T-helper 1 cell treated with Interleukin-12 subunit alpha and Interleukin-12 subunit beta and Interleukin-4 antibody, amounts not matched to agents 30 ng/mL and 1 ng/mL, for 36 hours (primary cell): ENCODE results near the gene SRSF1. TPM values are rescaled to one million over a fixed set of nuclear protein-coding genes. Genes with fewer than 3 reads are reported as not detected.
"Not testable (repeated sequence)": the region's sequence is repeated elsewhere in the genome, so short reads cannot be mapped to it uniquely, and the experiment has no call there.

Experiments
- intact Hi-C: fragments of 100-400 bp; cut with micrococcal nuclease; formaldehyde crosslinking; loops from one replicate; pipeline ENCODE4 v1.15.1; 2024
- total RNA-seq: library from RNA; stranded (reverse); gene quantifications from 2 replicates; pipeline ENCODE4 v1.2.3, GENCODE V29; 2022

SRSF1 gene
- total RNA-seq, 1 donor from 2014 or later = 357 TPM

DNA sequence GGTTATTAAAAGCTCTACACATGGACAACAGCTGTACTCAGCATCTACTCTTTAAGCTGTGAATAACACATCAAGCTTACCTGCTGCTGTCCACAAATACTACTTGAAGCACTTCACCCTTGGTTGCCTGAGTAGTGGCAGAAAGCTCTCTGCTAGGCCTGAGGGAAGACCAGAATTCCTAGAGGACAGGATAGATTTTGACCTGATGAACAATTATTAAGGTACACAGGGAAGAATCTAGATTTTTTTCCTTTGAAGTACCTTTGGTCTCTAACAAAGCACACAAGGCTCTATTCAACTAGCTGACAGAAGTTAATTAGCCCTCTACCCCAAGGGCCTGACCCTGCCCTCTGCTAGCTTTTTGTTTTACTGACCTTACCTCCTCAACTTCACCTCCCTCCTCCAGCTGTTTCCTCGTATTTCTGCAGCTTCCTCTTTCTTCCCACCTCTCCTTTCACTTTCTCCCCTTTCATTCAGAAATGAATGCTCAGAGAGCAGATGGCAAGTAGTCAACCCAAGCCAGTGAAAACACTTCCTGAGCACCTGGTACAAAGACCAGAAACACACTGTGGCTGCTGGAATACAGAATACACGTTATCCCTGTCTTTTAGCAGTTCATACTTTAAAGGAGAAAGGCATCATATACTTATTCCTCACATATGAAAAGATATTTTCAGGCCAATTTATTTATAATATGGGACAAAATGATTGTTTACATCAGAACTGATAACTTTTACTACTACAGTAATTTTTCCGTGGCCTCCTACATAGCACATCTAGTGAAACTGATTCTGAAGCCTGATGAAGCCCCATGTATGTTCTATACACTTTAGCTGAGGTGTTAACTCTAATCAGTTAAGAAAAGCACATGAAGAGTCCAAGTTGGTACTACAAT is 13.3 kb downstream of the SRSF1 start:
- intact Hi-C loops = loop anchor here (2.0 kb wide), 1 partner anchor 863 kb away; no protein-coding TSS in a partner anchor

DNA sequence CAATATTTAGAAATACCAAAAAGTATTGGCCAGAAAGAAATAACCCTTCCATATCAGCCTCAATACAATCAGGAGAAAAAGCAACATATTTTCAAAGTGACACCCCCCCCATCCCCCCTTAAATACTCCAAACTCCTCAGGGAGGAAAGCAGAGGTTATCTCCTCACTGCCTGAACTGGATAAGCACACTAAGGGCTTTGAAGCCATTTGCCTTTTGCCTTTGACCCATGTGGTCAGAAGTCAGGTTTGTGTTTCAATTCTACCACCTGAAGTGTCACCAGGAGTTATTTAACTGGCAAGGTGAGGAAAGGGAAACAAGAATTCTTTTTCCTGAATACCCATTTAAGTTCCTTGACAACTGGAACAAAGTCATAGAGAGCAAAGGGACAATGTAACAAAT is 15.5 kb downstream of the SRSF1 start:
- intact Hi-C loops = no loop called here

DNA sequence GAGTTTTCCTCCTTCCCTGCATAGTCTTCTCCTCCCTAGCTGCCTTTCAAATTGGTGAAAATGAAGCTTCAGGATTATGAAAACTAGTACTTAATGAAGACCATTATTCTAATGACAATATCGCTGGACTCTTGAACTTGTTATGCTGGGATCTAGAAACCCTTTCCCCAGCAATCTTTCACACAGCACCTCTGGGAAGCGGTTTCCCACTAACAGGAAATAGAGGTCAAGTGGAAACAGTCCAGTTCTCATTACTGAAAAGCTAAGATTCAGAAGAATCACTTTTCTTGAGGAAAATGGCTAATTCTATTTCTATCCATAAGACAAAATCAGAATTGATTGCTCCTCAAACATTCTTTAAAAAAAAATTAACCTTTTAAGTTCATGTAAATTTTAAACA is 17.0 kb downstream of the SRSF1 start:
- intact Hi-C loops = no loop called here

DNA sequence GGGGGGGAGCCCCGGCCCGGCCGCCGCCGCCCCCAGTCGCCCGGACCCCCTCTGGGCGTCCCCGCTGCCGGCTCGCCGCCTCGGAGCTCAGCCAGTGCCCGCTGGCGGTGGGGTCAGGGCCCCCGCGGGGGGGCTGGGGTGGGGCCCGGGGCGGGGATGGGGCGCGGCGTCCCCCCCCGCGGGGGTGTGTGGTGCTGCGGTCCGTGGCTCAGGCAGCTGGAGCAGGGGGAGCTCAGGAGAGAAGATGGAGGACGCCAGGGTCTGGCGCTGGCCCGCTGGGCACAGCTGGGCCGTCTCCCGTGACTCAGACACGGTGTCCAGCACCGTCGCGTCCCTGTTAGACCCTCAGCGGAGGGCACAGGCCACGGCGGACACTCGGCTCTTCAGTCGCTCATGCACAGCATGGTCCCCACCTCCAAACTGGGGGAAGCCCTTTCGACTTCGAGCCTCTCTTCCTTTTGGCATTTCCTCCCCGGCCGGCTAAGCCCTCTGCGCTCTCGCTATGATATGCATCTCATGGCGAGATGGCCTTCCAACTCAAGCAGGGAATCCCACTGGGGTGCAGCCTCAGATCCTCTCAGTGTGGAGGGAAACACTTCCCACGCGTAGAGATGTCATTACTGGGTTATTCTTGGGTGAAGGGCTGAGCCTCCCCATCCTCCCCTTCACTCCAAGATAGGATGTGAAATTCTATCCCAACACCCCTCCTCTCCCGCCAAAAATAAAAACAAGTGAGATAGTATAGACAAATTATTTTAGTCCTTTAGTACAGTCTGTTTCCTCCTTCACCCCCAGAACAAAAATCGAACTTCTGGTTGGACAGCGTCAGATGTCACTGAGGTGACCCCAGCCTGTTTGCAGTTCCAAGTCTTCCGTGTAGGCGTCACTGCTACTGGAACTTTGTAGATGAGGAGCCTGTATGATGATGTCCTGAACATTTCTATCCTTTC is 18.5 kb downstream of the SRSF1 start:
- intact Hi-C loops = loop anchor here (1.0 to 5.0 kb wide), 5 partner anchors 11 to 731 kb away; partner anchors contain the start of genes MSI2 and SRSF1

DNA sequence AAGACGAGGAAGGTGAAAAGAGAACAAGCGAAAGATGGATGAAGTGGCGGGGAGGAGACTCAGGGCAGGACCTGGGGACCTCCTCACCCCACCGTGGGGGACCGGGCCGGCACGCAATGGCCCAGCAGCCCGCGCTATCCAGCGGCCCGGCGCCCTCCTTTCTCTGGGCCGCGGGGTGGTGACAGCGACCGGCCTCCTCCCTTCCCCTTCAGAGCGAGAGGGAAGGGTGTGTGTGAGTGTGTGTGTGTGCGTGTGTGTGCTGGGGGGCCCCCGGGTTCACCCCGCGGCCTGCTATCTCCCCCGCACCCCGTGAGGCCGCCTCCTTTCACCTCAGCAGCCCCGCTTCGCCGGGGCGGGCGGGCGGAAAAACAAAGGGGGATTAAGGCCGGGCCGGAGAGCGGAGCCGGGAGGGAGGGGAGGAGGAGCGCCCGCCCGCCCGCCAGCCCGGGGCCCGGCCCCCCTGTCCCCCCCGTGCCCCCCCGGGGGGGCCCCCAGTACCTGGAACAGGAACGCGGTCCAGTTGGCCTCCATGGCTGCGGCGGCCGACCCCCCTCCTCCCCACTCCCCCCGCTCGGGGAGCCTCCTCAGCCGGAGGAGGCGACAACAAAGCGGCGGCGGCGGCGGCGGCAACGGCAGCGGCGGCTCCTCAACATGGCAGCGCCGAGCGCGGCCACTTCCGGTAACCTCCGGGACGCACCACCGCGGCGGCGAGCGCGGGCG is 19.3 kb downstream of the SRSF1 start, which contains the start of gene VEZF1:
Gene VEZF1 (minus strand): TSS at position 674 of the 720 bp plus-strand sequence. CDS start 143 bp downstream, at position 531.
- intact Hi-C loops = loop anchor here (1.0 to 5.0 kb wide), 7 partner anchors 12 to 730 kb away; partner anchors contain the start of genes MRPS23, MSI2 and SRSF1

DNA sequence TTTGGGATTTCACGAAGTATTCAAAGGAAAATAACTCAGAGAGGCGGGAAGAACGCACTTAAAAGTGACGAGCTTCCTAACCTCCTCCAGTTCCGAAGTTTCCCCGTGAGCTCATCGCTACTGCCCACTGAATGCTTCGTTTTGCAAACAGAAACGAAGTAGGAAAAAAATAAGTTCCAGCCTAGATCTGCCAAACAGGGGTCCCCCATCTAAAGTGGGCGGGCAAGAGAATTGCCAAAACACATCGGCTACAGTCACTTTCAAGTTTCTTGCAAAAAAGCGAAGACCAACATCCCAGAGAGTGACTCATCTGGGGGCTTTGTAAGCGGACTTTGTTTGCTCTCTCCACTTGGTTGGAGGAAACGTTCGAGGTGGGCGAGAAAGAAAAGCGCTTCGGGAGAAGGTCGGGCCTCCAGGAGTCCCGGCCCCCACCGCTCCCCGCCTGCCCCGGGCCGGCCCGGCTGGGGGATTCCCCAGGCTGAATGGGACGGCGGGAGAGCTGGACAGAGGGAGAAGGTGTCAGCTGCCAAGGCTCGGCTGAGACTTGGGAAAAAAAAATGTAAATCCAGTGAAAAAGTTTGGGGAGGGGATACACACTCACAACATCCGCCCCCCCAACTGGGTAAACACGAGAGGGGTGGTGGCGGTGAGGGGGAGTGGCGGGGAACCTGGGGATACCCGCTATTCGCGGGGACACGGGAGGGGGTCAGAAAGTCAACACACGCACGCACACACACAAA is 20.0 kb downstream of the SRSF1 start:
- intact Hi-C loops = loop anchor here (1.0 to 5.0 kb wide), 3 partner anchors 95 to 730 kb away; partner anchors contain the start of genes MRPS23 and MSI2

DNA sequence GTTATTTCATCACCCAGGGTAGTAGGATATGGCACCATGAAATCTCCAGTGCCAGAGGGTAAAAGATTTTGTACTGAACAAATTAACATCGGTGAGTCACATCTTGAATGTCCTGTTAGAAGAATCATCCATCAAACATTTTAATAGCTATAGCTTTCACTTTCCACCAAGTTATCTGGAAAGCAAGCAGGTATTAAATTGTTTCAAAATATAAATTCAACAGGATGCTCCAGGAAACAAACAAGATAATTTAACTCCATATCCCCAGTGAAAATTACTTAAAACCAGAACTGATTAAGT is 21.4 kb downstream of the SRSF1 start:
- intact Hi-C loops = loop anchor here (5.0 kb wide), 1 partner anchor 728 kb away; the partner anchor contains the start of gene MSI2

DNA sequence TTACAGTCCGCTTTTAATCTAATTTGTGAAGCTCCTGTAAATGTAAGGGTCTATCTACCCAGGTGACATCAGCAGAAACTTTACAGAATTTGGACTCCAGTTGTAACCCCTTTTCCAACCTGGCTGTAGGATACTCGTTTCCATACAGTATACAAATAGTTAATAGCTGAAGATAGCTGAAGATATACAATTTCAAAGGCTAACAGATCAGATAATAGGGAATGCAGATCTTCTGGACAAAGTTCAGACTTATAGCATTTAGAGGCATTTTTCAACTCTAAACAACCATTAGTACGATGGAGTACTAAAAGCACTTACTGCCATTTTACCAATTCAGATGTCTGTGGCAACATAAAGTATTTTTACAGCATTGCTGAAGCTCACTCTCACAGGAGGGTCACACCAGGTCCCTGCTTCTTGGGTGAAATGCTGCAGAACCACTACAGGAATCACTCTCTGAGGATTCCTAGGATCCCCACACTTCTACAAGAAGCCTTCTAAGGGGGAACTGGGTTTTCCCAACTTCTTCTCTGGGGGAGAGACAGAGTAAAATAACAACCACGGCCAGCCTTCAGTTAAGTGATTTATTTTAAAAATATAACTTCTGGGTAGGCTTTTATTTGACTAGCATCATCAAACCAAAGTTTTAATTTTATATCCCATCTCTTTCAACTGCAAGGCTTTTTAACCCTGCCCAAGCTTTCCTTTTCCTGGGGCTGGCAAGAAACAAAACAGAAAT is 21.9 kb downstream of the SRSF1 start:
- intact Hi-C loops = loop anchor here (5.0 kb wide), 1 partner anchor 728 kb away; the partner anchor contains the start of gene MSI2

DNA sequence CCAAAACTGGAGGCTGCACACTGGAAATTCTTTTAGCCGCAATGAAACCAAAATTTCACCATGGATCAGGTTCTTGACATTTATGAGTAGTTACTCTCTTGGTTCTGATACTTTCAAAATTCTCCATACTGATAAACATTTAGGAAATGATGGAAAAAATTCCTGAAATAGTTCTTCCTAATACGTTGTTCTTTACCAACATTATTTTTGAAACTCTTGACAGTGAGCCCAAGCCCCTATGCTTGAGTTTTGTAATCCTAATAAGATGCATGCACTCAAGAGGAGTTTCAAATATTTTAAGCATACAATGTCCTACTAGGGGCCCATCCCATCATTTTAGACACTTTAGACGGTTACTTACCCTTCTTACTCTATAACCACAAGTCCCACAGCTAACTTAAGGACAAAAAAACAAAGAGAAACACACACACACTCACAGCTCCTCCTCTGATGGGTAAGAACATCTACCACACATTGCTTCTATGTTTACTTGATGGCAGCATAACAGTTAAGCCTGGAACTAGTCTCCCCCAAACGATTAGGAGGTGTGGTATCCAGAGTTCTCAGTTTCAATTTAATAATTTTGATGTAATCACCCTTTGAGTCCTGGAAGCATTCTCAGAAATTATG is 22.7 kb downstream of the SRSF1 start:
- intact Hi-C loops = no loop called here

DNA sequence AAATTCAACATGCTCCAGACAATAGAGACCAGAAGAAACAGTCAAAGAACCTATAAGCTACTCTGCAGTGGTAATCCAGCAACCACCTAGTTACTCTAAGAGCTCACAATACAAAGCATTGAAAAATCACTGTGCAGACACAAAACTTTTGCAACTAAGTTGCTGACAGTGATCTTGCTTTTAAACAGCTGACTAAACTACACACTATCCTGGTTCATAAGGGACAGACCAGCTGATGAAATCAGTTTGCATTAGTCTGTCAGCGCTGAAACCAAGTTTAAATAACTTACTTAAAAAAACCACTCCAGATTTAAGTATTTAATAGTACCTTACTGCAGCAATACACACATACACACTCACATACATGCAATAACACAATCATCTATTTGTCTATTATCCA is 23.6 kb downstream of the SRSF1 start:
- intact Hi-C loops = no loop called here

DNA sequence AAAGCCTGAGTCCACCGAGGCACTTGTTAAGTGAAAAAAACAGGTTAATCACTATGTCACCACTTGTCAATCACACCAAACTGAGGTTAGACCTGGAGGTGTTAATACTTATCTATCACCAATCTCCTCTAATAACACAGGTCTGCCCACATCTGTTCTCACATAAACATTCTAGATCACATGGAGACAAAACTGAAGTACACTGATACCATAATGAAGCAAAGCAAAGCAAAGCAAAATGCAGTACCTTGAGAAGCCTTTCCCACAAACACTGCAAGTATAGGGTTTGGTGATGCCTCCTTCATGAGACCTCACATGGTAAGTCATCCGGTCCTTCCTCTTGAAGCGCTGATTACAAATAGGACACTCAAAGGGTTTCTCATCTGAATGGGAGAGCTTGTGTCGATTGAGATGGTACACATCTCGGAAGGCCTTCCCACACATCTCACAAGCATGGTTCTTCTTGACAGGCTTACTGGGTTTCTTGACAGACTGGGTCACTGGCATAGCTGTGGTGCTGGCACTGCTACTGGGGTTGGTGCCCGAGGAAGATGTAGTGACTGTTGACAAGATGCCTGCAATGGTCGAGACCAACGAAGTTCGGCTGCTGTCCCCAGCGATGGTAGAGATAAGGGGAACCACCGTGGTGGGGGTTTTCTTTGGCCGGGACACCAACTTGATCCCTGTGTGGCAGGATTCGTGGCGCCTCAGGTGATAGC is 24.4 kb downstream of the SRSF1 start:
- intact Hi-C loops = no loop called here

DNA sequence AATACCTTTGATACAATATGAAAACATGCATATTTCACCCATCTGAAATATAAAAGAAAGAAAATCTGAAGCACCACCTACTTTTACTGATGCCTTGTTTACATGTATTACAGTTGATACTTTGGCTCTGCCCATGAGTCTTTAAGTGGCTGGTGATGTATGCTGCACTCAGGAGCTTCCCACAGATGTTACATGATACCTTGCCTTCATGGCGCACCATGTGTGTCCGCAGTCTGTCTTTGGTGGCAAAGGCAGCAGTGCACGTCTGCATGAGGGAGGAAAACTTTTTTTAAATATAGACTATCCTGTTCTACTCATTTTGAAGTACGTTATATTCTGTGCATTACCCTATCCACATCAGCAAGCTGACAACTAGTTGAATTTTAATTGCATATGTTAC is 26.5 kb downstream of the SRSF1 start:
- intact Hi-C loops = no loop called here

DNA sequence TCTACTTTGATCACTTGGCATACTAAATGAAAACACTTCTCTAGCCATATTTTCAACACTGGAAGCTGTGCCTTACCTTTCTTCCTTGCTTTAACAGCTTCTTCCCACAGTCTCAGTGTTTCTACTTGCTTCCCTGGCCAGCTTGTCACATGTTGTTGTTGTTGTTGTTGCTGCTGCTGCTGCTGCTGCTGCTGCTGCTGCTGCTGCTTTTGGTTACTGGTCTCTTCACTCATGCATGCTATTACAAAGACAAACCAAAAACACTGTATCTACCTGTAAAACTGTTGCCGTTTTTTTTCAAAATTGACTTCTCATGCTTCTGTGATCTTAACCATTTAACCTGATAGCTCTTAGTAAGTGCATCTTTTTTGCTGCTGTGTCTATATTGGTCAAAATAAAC is 28.0 kb downstream of the SRSF1 start:
- intact Hi-C loops = no loop called here

DNA sequence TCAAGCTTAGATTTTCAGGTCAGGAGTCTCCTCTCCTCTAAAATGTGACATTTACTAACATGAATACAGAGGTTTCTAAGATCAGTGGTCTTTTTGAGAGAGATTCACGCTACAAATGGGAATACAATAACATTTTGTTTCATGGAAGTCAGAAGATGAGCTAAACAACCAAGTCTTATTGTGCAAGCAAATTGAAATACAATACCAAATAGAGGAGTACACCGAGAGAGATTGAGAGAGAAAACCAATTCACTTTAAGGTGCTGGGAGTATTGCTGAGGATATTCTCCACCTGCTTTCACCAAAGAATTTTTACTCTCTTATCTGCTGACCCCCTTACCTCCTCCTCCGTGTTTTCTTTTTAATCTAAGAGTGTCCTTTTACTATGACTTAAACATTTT is 30.5 kb downstream of the SRSF1 start:
- intact Hi-C loops = no loop called here

DNA sequence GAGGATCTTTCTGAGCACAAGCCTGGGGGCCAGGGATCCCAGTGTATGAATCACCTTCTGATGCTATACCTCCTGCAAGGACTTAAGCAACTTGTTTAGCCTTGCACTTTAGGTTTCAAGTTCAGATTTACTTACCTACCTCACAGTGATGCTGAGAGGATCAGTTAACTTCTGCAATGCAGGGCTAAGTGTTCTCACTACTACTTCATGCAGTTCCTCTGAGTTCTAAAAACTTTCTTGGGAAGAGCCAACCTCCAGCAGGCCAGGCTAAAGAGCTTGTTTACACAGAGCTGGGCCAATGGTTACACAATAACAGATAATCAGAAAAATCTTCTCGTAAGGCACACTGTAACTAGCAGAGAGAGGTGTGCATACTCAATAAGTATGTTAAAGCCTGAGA is 32.0 kb downstream of the SRSF1 start:
- intact Hi-C loops = no loop called here

DNA sequence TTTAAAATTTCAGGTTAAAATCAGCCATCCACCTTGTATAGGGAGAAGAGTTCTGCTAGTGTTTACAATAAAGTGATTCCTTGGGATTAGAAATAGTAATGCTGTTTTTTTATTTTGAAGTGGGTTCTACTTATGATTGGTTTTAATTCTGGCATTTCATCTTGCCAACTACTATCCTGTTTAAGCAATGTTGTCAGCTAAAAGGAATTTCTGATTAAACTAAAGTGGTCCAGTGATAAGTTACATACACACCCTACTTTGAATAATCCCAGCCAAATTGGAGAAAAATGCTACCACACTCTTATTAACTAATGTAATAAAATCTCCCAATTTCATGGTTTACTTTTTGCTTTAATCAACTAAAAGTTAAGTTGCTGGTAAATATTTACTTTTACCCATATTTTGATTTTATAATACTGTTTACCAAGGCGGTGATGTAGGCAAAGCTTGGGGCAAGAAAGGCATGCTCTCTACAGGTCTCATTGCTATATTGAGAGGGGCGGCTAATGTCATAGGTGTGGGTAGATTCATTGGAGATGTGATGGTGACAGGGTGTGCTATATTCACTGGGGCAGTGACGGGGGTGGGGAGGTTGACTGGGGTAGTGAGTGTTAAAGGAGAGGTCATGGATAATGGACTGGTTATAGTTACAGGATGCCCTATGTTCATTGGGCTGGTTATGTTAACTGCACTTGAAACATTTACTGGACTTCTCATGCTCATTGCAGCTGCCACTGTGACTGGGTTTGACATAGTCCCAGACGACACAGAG is 32.8 kb downstream of the SRSF1 start:
- intact Hi-C loops = not testable (repeated sequence)

DNA sequence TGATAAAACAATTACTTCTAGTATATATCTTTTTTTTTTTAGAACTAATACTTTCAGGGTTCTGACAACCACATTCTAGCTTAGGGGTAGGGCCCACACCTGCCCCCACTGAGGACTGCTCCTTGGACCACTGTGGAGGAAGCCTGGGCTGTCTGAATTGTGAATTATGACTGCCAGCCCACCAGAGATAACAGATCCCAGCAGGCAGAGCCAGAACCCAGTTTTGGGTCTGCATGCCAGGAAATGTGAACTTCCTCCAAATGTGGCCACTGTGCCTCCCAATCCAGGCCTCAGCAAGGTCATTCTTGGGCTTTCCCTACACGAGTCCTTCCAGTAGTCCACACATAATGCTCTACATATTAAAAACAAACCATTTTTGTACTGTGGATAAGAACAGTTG is 34.9 kb downstream of the SRSF1 start:
- intact Hi-C loops = no loop called here

DNA sequence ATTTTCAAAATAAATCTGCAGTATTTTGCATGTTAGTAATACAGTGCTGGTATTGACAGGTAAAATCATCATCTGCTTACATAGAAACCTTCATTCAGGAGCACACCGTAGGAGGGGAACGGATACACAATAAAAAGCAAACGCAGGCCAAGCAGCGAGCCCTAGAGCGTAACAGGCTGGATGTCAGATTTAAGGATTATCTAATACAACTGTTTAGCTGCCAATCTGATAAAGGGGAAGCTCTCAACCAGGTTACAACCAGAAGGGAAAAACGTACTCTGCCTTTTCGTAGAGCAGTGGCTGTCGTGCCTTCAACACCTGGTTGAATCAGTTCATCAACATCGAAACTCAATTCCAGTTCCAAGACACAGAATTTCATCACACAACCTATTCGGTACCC is 35.5 kb downstream of the SRSF1 start:
- intact Hi-C loops = no loop called here
